GM12801 (cell line): ENCODE data around the gene CCDC126.

ENCODE experiments used
- TF ChIP-seq, protein P1 (sequence below): IDR thresholded peaks from one replicate; pipeline ENCODE4 v1.5.1; 2011; ENCODE audit warnings: control low read depth; ENCODE audit not compliant: insufficient read length; ENCODE audit errors: extremely low read depth

The CCDC126 gene, protein sequence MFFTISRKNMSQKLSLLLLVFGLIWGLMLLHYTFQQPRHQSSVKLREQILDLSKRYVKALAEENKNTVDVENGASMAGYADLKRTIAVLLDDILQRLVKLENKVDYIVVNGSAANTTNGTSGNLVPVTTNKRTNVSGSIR

DNA sequence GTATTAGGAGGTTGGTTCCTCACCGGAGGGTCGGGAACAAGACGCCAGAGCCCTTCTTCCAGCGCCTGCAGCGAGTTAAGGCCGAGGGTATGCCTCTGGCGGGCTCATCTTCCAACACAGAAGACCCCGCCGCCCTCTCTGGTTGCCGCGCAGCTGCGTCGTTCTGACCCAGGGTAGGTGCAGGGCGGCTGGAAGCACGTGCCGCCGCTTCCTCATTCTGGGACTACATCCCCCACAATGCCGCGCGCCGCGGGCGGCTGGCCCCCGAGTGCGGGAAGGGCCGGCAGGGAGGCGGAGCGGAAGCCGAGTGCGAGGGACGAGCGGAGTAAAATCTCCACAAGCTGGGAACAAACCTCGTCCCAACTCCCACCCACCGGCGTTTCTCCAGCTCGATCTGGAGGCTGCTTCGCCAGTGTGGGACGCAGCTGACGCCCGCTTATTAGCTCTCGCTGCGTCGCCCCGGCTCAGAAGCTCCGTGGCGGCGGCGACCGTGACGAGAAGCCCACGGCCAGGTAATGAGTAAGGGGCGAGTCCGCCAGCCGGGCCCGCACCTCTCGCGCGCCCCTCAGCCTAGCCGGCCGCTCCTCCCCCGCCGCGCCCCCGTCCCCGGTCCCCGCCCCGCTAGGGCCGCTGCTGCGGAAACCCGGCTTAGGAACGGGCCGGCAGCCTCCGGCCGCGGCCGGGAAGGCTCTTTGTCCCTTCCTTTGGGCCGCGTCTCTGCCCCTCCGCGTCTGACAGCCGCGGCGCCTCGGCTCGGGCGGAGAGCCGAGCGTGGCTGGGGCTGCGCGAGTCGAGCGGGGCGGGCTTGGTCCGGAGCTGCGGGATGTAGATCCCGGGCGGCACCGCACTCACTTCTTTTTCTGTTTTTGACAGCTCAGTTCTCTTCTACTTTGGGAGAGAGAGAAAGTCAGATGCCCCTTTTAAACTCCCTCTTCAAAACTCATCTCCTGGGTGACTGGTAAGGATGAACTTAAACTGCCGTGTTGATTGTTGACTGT, at the start of gene CCDC126:
TSS of gene CCDC126 (plus strand) at position 289 of the 998 bp plus-strand sequence. CDS start 13,934 bp downstream, outside the sequence.
- TF ChIP-seq, protein P1, sequence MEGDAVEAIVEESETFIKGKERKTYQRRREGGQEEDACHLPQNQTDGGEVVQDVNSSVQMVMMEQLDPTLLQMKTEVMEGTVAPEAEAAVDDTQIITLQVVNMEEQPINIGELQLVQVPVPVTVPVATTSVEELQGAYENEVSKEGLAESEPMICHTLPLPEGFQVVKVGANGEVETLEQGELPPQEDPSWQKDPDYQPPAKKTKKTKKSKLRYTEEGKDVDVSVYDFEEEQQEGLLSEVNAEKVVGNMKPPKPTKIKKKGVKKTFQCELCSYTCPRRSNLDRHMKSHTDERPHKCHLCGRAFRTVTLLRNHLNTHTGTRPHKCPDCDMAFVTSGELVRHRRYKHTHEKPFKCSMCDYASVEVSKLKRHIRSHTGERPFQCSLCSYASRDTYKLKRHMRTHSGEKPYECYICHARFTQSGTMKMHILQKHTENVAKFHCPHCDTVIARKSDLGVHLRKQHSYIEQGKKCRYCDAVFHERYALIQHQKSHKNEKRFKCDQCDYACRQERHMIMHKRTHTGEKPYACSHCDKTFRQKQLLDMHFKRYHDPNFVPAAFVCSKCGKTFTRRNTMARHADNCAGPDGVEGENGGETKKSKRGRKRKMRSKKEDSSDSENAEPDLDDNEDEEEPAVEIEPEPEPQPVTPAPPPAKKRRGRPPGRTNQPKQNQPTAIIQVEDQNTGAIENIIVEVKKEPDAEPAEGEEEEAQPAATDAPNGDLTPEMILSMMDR, result no peak

DNA sequence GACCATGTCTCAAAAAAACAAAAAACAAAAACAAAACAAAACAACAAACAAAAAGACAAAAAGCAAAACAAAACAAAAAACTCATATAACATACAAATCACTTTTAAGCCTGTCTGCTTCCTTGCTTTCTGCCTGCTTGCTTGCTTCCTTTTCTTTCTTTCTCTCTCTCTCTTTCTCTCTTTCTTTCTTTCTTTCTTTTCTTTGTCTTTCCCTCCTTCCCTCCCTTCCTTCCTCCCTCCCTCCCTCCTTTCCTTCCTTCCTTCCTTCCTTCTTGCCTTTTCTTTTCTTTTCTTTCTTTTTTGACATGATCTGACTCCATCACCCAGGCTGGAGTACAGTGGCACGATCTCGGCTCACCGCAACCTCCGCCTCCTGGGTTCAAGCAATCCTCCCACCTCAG, 49.5 kb upstream of the CCDC126 start:
- TF ChIP-seq, protein P1, result no peak

DNA sequence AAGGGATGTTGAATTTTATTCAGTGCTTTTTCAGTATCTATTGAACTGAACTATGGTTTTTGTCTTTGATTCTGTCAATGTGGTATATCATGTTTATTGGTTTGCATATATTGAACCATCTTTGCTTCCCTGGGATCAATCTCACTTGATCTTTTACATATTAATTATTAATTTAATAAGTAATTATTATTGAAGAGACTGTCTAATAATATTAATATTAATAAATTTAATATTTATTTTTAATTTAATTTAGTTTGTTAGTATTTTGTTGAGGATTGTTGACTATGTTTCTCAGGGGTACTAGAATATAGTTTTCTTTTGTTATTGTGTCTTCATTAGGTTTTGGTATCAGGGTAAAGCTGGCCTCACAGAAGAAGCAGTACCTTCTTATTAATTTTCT, 38.9 kb upstream of the CCDC126 start:
- TF ChIP-seq, protein P1, result no peak

DNA sequence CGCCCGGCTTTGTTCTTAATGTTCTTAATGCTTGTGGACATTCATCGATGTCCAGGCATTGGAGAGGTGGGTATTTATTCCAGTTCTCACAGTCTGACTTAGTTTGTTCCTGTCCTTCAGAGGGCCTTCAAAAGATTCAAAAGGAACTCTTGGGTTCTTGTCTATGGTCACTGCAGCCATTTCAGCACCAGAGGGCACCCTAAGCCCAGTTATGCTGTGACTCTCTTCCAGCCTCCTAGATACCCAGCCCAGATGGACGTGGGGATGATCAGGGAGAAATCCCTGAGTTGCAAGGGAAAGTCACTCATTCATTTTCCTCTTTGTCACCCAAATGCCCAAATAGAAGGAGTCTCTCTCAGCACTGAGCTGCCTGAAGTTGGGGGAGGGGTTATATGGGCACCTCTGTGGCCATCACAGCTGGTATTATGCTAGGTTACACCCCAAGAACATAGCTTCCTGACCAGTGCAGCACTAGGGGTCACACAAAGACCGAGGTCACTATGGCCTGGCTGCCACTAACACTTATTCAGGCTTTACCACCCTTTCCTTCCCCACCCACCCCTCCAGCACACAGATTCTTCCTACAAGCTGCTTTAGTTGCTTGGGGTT, 26.5 kb upstream of the CCDC126 start:
- TF ChIP-seq, protein P1, result peak; percentile 77

DNA sequence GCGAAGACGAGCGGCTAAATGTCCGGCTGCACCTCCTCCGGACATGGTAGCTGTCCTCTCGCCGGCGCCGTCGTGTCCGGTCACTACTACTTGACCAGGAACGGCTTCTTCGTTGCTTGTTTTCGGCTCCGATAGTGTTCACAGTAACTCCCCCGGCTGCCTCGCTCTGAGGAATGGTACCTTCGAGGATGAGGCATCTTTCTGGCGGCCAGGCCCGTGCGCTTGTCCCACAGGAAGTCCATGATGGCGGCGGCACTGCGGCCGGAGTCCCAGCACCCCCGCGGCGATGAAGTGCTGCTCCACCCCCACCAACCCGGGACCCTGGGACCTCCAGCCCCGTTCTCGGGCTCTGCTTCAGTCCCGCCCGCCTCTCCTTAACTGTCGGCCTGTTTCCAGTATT, 11.0 kb upstream of the CCDC126 start:
- TF ChIP-seq, protein P1, result no peak

DNA sequence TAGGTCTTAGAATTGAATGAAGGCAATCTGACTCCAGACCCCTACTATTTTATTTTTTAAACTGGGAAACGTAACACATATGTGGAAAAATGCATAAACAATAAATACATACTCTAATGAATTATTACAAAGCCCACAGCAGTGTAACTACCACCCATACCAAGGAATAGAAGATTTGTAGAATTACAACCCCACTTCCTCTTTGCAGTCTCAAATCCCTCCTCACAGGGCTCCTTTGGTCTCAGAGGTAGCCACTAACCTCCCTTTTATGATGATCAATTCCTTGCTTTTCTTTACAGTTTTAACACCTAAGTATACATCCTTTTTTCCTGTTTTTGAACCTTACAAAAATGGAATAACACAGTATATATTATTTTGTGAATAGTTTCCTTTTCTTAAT, 6.7 kb upstream of the CCDC126 start:
- TF ChIP-seq, protein P1, result no peak

DNA sequence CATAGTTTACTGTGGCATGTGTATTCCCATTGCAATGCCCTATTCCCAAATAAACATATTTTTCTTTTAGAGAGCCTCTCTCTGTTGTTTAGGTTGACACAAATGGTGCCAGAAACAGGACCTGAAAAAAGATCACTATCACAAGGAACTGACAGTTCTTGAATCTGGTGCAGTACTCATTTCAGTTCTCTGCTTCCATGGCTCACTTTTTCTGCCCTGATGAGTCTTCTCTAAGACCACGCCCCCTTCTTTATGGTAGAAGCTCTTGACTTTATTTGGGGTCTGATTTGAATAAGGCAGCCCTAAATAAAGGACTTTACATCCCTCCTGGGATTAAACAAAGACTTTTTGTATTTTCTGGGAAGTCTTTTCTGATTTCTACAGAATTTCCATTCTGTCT, 3.5 kb upstream of the CCDC126 start:
- TF ChIP-seq, protein P1, result no peak
